ENCODE measurements around the gene PLPPR1.

DNA sequence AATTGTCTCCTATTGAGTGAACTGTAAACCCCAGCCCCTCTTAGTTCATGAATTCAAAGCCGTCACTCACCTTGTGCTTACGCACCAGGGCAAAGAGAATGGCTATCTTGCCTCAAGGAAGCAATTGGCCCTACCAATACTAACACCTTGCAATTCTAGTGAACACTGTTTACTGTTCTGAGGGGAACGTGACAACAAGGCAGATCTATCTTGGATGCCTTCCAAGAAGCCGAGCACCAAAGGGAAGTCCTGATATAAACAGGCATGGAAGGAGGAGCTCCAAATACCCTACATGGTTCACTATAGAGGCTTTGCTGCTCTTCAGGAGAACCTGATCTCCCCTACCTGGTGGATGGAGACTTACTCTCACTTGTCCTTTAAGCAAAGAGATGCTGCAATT, 1.7 kb upstream of the PLPPR1 start:
- no peak for TF ChIP-seq POLR2A (IDR thresholded peaks at IDR 0.05)
- TF ChIP-seq, protein P1, sequence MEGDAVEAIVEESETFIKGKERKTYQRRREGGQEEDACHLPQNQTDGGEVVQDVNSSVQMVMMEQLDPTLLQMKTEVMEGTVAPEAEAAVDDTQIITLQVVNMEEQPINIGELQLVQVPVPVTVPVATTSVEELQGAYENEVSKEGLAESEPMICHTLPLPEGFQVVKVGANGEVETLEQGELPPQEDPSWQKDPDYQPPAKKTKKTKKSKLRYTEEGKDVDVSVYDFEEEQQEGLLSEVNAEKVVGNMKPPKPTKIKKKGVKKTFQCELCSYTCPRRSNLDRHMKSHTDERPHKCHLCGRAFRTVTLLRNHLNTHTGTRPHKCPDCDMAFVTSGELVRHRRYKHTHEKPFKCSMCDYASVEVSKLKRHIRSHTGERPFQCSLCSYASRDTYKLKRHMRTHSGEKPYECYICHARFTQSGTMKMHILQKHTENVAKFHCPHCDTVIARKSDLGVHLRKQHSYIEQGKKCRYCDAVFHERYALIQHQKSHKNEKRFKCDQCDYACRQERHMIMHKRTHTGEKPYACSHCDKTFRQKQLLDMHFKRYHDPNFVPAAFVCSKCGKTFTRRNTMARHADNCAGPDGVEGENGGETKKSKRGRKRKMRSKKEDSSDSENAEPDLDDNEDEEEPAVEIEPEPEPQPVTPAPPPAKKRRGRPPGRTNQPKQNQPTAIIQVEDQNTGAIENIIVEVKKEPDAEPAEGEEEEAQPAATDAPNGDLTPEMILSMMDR (IDR thresholded peaks at IDR 0.05) = no peak
